Measurements from ENCODE around the gene F2RL3.

Gene F2RL3

GRCh38 chr19:16911046-16911445, 22.2 kb downstream of the F2RL3 start:
- Mint-ChIP-seq H3K9me3 (peaks cover 11% of the 10 kb centered on the region), H3K36me3 (peaks cover 3% of the 10 kb centered on the region), H3K27me3 (peaks cover 5% of the 10 kb centered on the region), H3K4me3 (no peak overlapping the region), H3K4me1 (no peaks in the 10 kb centered on the region), H3K27ac (no peak overlapping the region)
- ATAC-seq (ENCODE audit: low read depth) (no peak), DNase-seq (ENCODE audit: low spot score in 2 of 2) (no peak)

DNA sequence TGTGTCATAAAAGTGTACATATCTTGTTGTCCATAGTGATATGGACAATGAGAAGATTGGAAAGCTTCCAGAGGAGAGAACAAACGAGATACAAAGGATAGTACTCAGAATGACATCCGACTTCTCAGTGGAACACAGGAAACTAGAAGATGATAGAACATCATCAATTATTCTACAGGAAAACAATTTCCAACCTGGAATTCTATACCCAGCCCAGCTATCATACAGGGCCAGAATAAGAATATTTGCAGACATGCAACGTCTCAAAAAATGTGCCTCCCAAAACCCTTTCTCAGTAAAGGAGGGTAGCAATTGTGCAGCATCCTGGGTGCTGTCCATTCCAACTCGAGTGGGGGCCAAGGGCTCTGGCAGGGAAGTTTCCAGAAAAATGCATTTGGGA, 24.0 kb downstream of the F2RL3 start:
- no peak for ATAC-seq (ENCODE audit: low read depth)
- Mint-ChIP-seq H3K27me3 (peaks cover 5% of the 10 kb centered on the region), H3K9me3 (peaks cover 11% of the 10 kb centered on the region), H3K4me3 (no peak overlapping the region), H3K4me1 (no peaks in the 10 kb centered on the region), H3K27ac (no peak overlapping the region), H3K36me3 (peaks cover 3% of the 10 kb centered on the region)
- DNase-seq (ENCODE audit: low spot score in 2 of 2) = no peak

DNA sequence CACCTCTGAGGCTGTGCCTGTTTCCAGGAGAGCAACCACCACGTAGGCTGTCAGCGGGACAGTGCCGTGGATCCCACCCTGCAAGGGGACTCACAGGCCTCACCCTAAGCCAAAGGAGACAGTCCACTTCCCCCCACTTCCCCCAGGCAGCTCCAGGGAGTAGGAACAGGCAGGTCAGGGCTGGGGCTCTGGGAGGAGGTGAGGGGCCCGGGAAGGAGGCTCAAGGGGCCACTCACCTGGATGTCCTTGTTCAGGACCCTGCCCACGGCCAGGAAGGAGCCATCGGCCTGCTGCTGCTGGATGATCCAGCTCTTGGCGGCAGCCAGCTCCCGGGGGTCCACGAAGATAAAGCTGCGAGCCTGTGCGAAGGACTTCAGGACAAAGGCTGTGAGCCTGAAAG, 25.6 kb downstream of the F2RL3 start:
- Mint-ChIP-seq H3K9me3 (peaks cover 11% of the 10 kb centered on the region), H3K36me3 (peaks cover 3% of the 10 kb centered on the region), H3K4me1 (no peaks in the 10 kb centered on the region), H3K27me3 (peaks cover 9% of the 10 kb centered on the region), H3K4me3 (no peak overlapping the region), H3K27ac (no peak overlapping the region)
- ATAC-seq (ENCODE audit: low read depth) = no peak
- no peak for DNase-seq (ENCODE audit: low spot score in 2 of 2)

- Mint-ChIP-seq H3K9me3 (peaks cover 12% of the 10 kb centered on the region), H3K36me3 (peaks cover 3% of the 10 kb centered on the region), H3K27me3 (peaks cover 14% of the 10 kb centered on the region), H3K27ac (no peak overlapping the region), H3K4me1 (no peaks in the 10 kb centered on the region), H3K4me3 (no peak overlapping the region)
- DNase-seq (ENCODE audit: low spot score in 2 of 2) = no peak
- ATAC-seq (ENCODE audit: low read depth) = no peak
Observed at GRCh38 chr19:16915135-16915534, 26.3 kb downstream of the F2RL3 start.

DNA sequence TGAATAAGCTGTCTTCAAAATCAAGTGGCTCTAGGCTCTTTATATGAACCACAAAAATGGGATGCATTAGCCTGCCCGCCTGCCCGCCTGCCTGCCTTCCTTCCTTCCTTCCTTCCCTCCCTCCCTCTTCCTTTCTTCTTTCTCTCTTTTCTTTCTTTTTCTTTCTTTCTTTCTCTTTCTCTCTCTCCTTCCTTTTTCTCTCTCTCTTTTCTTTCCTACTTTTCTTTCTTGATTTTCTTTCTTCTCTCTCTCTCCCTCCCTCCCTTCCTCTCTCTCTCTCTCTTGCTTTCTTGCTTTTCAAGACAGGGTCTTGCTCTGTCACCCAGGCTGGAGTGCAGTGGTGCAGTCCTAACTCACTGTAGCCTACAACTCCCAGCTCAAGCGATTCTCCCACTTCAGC, 26.9 kb downstream of the F2RL3 start:
- H3K4me1 Mint-ChIP-seq = no peaks in the 10 kb centered on the region
- peaks cover 12% of the 10 kb centered on the region for H3K27me3 Mint-ChIP-seq
- ATAC-seq (ENCODE audit: low read depth) (no peak), DNase-seq (ENCODE audit: low spot score in 2 of 2) (no peak)
- H3K27ac Mint-ChIP-seq = no peak overlapping the region
- H3K36me3 Mint-ChIP-seq = peaks cover 3% of the 10 kb centered on the region
- H3K4me3 Mint-ChIP-seq = no peak overlapping the region
- peaks cover 12% of the 10 kb centered on the region for H3K9me3 Mint-ChIP-seq

GRCh38 chr19:16917401-16917800, 28.6 kb downstream of the F2RL3 start:
- H3K36me3 Mint-ChIP-seq = peaks cover 3% of the 10 kb centered on the region
- no peak overlapping the region for H3K27ac Mint-ChIP-seq
- no peaks in the 10 kb centered on the region for H3K4me1 Mint-ChIP-seq

GRCh38 chr19:16919496-16919895, 30.7 kb downstream of the F2RL3 start:
- peaks cover 24% of the 10 kb centered on the region for H3K27me3 Mint-ChIP-seq
- no peaks in the 10 kb centered on the region for H3K4me1 Mint-ChIP-seq
- H3K9me3 Mint-ChIP-seq = peaks cover 4% of the 10 kb centered on the region
- no peak for DNase-seq (ENCODE audit: low spot score in 2 of 2)
- H3K4me3 Mint-ChIP-seq = no peak overlapping the region
- H3K36me3 Mint-ChIP-seq = peaks cover 3% of the 10 kb centered on the region
- H3K27ac Mint-ChIP-seq = no peak overlapping the region
- ATAC-seq (ENCODE audit: low read depth) = no peak

More at GRCh38 chr19:16917401-16917800, 28.6 kb downstream of the F2RL3 start:
- no peak overlapping the region for H3K4me3 Mint-ChIP-seq
- DNase-seq (ENCODE audit: low spot score in 2 of 2) = no peak
- no peak for ATAC-seq (ENCODE audit: low read depth)
- H3K9me3 Mint-ChIP-seq = peaks cover 10% of the 10 kb centered on the region
- peaks cover 16% of the 10 kb centered on the region for H3K27me3 Mint-ChIP-seq

- DNase-seq (ENCODE audit: low spot score in 2 of 2) = no peak
Observed at GRCh38 chr19:16920816-16921529, 32.2 kb downstream of the F2RL3 start.

DNA sequence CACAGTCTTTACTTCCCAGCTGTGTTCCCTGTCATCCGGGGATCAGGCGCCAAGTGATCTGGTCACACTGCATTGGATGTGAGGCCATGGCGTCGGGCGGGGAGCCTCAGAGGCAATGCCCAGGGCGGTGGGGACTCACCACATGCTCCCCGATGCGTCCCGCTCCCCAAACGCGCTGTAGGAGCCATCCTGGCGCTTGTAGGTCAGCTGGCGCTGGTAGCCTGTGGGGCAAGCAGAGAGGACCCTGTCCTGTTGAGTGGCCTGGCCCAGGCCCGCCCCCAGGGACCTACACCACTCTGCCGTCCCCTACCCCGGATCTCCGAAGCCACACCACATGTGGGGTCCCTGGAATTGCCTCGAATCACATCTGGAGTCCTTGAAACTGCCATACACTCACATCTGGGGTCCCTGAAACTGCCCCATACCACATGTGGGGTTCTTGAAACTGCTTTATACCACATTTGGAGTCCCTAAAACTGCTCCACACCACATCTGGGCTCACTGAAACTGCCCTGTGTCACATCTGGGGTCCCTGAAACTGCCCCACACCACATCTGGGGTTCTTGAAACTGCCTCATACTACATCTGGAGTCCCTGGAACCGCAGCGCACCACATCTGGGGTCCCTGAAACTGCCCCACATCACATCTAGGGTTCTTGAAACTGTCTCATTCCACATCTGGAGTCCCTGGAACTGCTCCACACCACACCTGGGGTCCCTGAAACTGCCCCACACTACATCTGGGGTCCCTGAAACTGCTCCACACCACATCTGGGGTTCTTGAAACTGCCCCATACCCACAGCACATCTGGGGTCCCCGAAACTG, 33.2 kb downstream of the F2RL3 start:
- Mint-ChIP-seq H3K4me1 (no peaks in the 10 kb centered on the region), H3K36me3 (peaks cover 5% of the 10 kb centered on the region)

More at GRCh38 chr19:16920816-16921529, 32.2 kb downstream of the F2RL3 start:
- H3K4me3 Mint-ChIP-seq = no peak overlapping the region
- H3K9me3 Mint-ChIP-seq = peaks cover 7% of the 10 kb centered on the region
- peaks cover 26% of the 10 kb centered on the region for H3K27me3 Mint-ChIP-seq
- H3K4me1 Mint-ChIP-seq = no peaks in the 10 kb centered on the region
- H3K36me3 Mint-ChIP-seq = no peaks in the 10 kb centered on the region
- no peak for ATAC-seq (ENCODE audit: low read depth)
- no peak overlapping the region for H3K27ac Mint-ChIP-seq

GRCh38 chr19:16922592-16922934, 33.8 kb downstream of the F2RL3 start:
- Mint-ChIP-seq H3K27ac (no peak overlapping the region), H3K4me1 (no peaks in the 10 kb centered on the region), H3K9me3 (peaks cover 11% of the 10 kb centered on the region), H3K4me3 (no peak overlapping the region), H3K27me3 (peaks cover 33% of the 10 kb centered on the region), H3K36me3 (peaks cover 8% of the 10 kb centered on the region)
- DNase-seq (ENCODE audit: low spot score in 2 of 2) (no peak), ATAC-seq (ENCODE audit: low read depth) (no peak)

More for the DNA sequence above, 33.2 kb downstream of the F2RL3 start:
- peaks cover 31% of the 10 kb centered on the region for H3K27me3 Mint-ChIP-seq
- peaks cover 11% of the 10 kb centered on the region for H3K9me3 Mint-ChIP-seq
- ATAC-seq (ENCODE audit: low read depth) (no peak), DNase-seq (ENCODE audit: low spot score in 2 of 2) (no peak)
- H3K4me3 Mint-ChIP-seq = no peak overlapping the region
- no peak overlapping the region for H3K27ac Mint-ChIP-seq

DNA sequence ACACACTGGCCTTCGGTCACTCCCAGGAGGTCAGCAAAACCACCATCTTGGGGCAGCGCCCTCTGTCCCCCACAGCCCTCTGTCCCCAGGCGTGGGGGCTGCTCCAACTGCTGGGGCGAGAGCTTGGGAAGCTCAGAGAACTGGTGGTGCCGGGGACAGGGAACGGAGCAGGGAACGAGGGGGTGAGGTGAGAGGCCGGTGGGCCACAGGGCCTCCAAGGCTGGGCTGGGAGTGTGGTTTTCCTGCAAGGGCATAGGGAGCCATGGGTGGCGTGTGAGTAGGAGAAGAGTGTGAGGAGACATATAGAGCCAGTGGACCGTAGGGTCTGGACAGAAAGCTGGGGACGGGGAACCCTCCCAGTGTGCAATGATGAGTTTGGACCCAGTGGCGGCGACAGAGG, 34.1 kb downstream of the F2RL3 start:
- Mint-ChIP-seq H3K27me3 (peaks cover 32% of the 10 kb centered on the region), H3K4me3 (no peak overlapping the region), H3K36me3 (peaks cover 8% of the 10 kb centered on the region), H3K4me1 (no peaks in the 10 kb centered on the region), H3K9me3 (peaks cover 11% of the 10 kb centered on the region), H3K27ac (no peak overlapping the region)
- no peak for ATAC-seq (ENCODE audit: low read depth)
- DNase-seq (ENCODE audit: low spot score in 2 of 2) = no peak

DNA sequence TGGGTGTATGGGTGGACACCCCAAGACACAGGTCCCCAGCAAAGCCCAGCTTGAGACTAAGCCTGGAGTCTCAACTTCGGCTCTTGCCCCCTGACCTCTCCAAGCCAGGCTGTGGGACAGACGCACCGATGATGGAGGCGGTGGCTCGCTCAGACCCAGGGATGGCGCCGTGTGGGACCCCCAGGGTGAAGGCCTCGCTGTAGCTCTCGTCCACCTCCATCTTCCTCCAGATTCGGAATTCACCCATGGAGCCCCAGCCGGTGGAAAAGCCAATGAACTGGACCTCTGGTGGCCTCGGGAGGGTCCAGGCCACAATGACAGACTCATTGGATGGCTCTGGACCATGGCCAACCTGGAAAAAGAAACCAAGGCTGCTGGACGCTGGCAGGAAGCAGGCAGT, 39.1 kb downstream of the F2RL3 start:
- ATAC-seq (ENCODE audit: low read depth) (no peak), DNase-seq (ENCODE audit: low spot score in 2 of 2) (no peak)
- Mint-ChIP-seq H3K27me3 (peaks cover 28% of the 10 kb centered on the region), H3K4me3 (no peak overlapping the region), H3K36me3 (peaks cover 8% of the 10 kb centered on the region), H3K9me3 (peaks cover 13% of the 10 kb centered on the region), H3K4me1 (no peaks in the 10 kb centered on the region), H3K27ac (no peak overlapping the region)

DNA sequence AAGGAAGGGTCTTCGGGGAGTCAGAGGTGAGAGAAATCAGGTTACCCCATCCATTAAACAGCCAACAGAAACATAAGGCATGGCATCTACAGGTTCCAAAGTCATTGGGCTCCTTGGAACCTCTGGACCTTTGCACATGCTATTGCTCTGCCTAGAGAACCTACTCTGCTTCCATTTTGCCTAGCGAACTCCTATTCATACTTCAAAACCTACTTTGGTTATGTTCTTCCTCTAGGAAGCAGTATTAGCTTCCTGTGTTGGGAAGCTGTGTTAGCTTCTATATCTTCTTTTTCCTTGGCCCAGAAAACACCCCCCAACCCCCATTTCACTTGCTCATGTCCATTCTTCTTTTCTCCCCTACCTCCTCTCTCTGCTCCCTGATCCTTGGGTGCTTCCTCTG, 39.6 kb downstream of the F2RL3 start:
- Mint-ChIP-seq H3K27ac (no peak overlapping the region), H3K4me3 (no peak overlapping the region), H3K27me3 (peaks cover 25% of the 10 kb centered on the region), H3K9me3 (peaks cover 15% of the 10 kb centered on the region), H3K36me3 (peaks cover 8% of the 10 kb centered on the region), H3K4me1 (no peaks in the 10 kb centered on the region)
- ATAC-seq (ENCODE audit: low read depth) (no peak), DNase-seq (ENCODE audit: low spot score in 2 of 2) (no peak)

GRCh38 chr19:16928916-16929315, 40.1 kb downstream of the F2RL3 start:
- H3K27me3 Mint-ChIP-seq = peaks cover 25% of the 10 kb centered on the region
- DNase-seq (ENCODE audit: low spot score in 2 of 2) = no peak
- no peak overlapping the region for H3K4me3 Mint-ChIP-seq
- H3K36me3 Mint-ChIP-seq = peaks cover 8% of the 10 kb centered on the region
- H3K27ac Mint-ChIP-seq = no peak overlapping the region
- ATAC-seq (ENCODE audit: low read depth) = no peak
- H3K4me1 Mint-ChIP-seq = no peaks in the 10 kb centered on the region
- H3K9me3 Mint-ChIP-seq = peaks cover 19% of the 10 kb centered on the region

All from memory B cell (primary cell).